OCI-LY7 (cell line): ENCODE data around the gene SUMO4.

Experiments used
- EZH2phosphoT487 ChIP-seq: fragments of 200-600 bp; sonication (generic); IDR thresholded peaks from 2 replicates; pipeline ENCODE4 v1.6.1; 2018; ENCODE audit warnings: low read depth, borderline replicate concordance, mild to moderate bottlenecking, mixed run types, antibody characterized with exemption, low read length, moderate library complexity, mixed read lengths
- TF ChIP-seq, protein P1 (sequence below): fragments of 200-600 bp; sonication (generic); conservative IDR thresholded peaks from 2 replicates; pipeline ENCODE4 v1.5.1; 2014; ENCODE audit warnings: mild to moderate bottlenecking, antibody characterized with exemption, low read length, moderate library complexity, mixed read lengths

DNA sequence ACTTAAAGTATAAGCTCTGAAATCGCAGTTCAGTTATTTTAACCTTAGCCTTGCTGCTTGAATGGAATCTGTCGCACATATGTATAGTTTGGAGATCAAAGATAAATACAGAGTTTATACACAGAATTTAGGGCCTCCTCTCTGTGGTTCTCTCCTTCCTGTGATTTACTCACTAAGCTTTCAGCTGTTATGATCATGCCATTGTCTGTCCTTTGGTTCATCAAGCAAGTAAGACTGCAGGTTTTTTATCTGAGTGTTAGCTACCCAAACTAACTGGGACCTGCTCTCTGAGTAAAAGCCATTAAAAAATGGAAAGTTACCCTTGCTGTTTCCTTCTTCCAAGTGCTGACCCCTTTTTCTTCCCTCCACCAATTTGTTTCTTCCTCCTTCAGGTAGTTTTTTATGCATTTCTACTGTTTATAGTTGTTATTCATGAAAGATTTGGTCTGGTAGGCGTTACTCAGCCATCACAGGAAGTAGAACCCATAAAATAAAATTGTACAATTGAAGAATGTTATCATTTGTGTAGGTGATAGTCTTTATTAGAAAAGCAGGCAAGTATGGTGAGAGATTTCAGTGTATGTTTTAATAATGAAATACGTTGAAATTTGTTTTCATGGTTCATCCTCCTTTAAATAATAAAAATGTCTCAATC is 33.7 kb upstream of the SUMO4 start:
- TF ChIP-seq, protein P1, sequence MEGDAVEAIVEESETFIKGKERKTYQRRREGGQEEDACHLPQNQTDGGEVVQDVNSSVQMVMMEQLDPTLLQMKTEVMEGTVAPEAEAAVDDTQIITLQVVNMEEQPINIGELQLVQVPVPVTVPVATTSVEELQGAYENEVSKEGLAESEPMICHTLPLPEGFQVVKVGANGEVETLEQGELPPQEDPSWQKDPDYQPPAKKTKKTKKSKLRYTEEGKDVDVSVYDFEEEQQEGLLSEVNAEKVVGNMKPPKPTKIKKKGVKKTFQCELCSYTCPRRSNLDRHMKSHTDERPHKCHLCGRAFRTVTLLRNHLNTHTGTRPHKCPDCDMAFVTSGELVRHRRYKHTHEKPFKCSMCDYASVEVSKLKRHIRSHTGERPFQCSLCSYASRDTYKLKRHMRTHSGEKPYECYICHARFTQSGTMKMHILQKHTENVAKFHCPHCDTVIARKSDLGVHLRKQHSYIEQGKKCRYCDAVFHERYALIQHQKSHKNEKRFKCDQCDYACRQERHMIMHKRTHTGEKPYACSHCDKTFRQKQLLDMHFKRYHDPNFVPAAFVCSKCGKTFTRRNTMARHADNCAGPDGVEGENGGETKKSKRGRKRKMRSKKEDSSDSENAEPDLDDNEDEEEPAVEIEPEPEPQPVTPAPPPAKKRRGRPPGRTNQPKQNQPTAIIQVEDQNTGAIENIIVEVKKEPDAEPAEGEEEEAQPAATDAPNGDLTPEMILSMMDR = no peak
- TF ChIP-seq EZH2phosphoT487 = no peak
